ENCODE results near the gene CXCL8. TPM values are rescaled to one million over a fixed set of nuclear protein-coding genes. Genes with fewer than 3 reads are reported as not detected.
"Not testable (repeated sequence)": the region's sequence is repeated elsewhere in the genome, so short reads cannot be mapped to it uniquely, and the experiment has no call there.

Gene CXCL8
- total RNA-seq = 1 to 10 TPM; 3.8 to 4.6 TPM
- under 1 TPM in 1 of 2 donors, not detected in 1; 0.25 TPM for polyA plus RNA-seq

DNA sequence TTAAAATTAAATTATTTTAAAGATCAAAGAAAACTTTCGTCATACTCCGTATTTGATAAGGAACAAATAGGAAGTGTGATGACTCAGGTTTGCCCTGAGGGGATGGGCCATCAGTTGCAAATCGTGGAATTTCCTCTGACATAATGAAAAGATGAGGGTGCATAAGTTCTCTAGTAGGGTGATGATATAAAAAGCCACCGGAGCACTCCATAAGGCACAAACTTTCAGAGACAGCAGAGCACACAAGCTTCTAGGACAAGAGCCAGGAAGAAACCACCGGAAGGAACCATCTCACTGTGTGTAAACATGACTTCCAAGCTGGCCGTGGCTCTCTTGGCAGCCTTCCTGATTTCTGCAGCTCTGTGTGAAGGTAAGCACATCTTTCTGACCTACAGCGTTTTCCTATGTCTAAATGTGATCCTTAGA, at the start of gene CXCL8:
Gene CXCL8 (plus strand): TSS at position 217 of the 426 bp plus-strand sequence. CDS start 90 bp downstream, at position 307.
- Mint-ChIP-seq H3K27ac (no peak within 1 kb of the TSS), H3K27me3 (peaks cover 0 to 1% of the 10 kb centered on the region in 2 donors), H3K4me1 (no peaks in the 10 kb centered on the region), H3K9me3 (peaks cover 0 to 5% (median under 1%) of the 10 kb centered on the region in 8 donors), H3K36me3 (no peaks in the 10 kb centered on the region), H3K4me3 (no peak within 1 kb of the TSS)
- CTCF ChIA-PET (ENCODE audit: partially characterized antibody) = no interaction called here
- Histone ChIP-seq H3K9me3 (ENCODE audit: control insufficient read depth in 1 of 2, low read length in 2 of 2) (no peaks in the 10 kb centered on the region), H3K36me3 (ENCODE audit: insufficient read depth, low read length) (no peaks in the 10 kb centered on the region), H3K4me1 (ENCODE audit: insufficient read depth, low read length) (no peaks in the 10 kb centered on the region), H3K27me3 (ENCODE audit: insufficient read depth, low read length) (no peaks in the 10 kb centered on the region), H3K27ac (ENCODE audit: low read depth, low read length) (no peak within 1 kb of the TSS), H3K4me3 (ENCODE audit: low read length in 2 of 2) (no peak within 1 kb of the TSS)
- intact Hi-C loops (cut with micrococcal nuclease) = no loop called here
- no peak for DNase-seq
- POLR2A ChIA-PET (ENCODE audit: partially characterized antibody) = no interaction called here

DNA sequence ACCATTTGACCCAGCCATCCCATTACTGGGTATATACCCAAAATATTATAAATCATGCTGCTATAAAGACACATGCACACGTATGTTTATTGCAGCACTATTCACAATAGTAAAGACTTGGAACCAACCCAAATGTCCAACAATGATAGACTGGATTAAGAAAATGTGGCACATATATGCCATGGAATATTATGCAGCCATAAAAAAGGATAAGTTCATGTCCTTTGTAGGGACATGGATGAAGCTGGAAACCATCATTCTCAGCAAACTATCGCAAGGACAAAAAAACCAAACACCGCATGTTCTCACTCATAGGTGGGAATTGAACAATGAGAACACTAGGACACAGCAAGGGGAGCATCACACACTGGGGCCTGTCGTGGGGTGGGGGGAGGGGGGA, 49.2 kb upstream of the CXCL8 start:
- H3K4me1 ChIP-seq (ENCODE audit: insufficient read depth, low read length); H3K9me3 Mint-ChIP-seq; H3K27me3 ChIP-seq (ENCODE audit: insufficient read depth, low read length); H3K4me3 ChIP-seq (ENCODE audit: low read length in 2 of 2); H3K9me3 ChIP-seq (ENCODE audit: control insufficient read depth in 1 of 2, low read length in 2 of 2); H3K4me1 Mint-ChIP-seq; H3K4me3 Mint-ChIP-seq; POLR2A ChIA-PET (ENCODE audit: partially characterized antibody); H3K36me3 Mint-ChIP-seq; H3K36me3 ChIP-seq (ENCODE audit: insufficient read depth, low read length); DNase-seq; intact Hi-C loops (cut with micrococcal nuclease); CTCF ChIA-PET (ENCODE audit: partially characterized antibody); H3K27ac Mint-ChIP-seq; H3K27ac ChIP-seq (ENCODE audit: low read depth, low read length); H3K27me3 Mint-ChIP-seq: not testable (repeated sequence)

DNA sequence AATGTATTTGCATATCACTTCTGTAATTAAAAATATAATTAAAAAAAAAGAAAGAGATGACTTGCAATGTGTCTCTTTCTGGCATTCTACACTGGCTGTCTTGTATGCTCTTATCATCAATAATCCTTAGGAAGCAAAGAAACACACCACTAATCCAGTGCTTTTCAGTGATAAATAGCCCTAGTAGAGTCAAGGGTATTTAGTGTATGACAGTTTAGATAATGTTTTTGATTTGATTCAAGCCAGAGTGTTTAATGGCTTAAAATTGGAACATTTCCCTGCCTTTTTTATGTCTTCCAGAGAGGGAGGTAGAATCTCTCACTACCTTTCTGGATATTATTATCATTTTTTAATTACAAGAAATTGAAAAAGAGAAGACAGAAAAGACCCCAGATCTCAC, 48.6 kb upstream of the CXCL8 start:
- H3K27ac ChIP-seq (ENCODE audit: low read depth, low read length) = no peak overlapping the region
- intact Hi-C loops (cut with micrococcal nuclease) = no loop called here
- no peak for DNase-seq
- no peaks in the 10 kb centered on the region for H3K36me3 ChIP-seq (ENCODE audit: insufficient read depth, low read length)
- H3K9me3 ChIP-seq (ENCODE audit: control insufficient read depth in 1 of 2, low read length in 2 of 2) = no peaks in the 10 kb centered on the region
- Mint-ChIP-seq H3K9me3 (peaks cover 0 to 6% (median under 1%) of the 10 kb centered on the region in 8 donors), H3K27ac (no peak overlapping the region), H3K4me1 (no peaks in the 10 kb centered on the region), H3K4me3 (no peak overlapping the region), H3K27me3 (no peaks in the 10 kb centered on the region), H3K36me3 (no peaks in the 10 kb centered on the region)
- no peaks in the 10 kb centered on the region for H3K4me1 ChIP-seq (ENCODE audit: insufficient read depth, low read length)
- no peak overlapping the region for H3K4me3 ChIP-seq (ENCODE audit: low read length in 2 of 2)
- CTCF ChIA-PET (ENCODE audit: partially characterized antibody) = no interaction called here
- no peaks in the 10 kb centered on the region for H3K27me3 ChIP-seq (ENCODE audit: insufficient read depth, low read length)
- POLR2A ChIA-PET (ENCODE audit: partially characterized antibody) = no interaction called here

DNA sequence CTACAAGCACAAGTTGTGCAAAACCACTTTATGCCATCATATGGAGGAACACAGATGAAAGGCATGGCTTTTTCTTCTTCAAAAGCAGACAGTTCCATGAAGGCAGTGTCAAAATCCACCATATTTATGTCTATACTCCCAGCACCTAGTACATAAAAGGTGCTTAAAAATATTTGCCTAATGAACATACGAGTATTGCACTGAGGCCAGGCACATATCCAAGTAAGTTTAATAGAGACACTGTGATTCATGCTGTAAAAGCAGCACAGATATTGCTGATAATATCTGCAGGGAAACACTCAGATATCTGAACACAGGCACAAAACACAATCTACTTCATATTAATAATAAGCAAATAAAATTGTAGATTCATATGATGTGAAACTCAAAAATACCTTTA, 48.1 kb upstream of the CXCL8 start:
- intact Hi-C loops (cut with micrococcal nuclease) = no loop called here
- POLR2A ChIA-PET (ENCODE audit: partially characterized antibody) = no interaction called here
- Mint-ChIP-seq H3K4me1 (no peaks in the 10 kb centered on the region), H3K9me3 (peaks cover 0 to 6% (median under 1%) of the 10 kb centered on the region in 8 donors), H3K4me3 (no peak overlapping the region), H3K36me3 (no peaks in the 10 kb centered on the region), H3K27ac (no peak overlapping the region), H3K27me3 (no peaks in the 10 kb centered on the region)
- CTCF ChIA-PET (ENCODE audit: partially characterized antibody) = no interaction called here
- Histone ChIP-seq H3K4me1 (ENCODE audit: insufficient read depth, low read length) (no peaks in the 10 kb centered on the region), H3K27me3 (ENCODE audit: insufficient read depth, low read length) (no peaks in the 10 kb centered on the region), H3K4me3 (ENCODE audit: low read length in 2 of 2) (no peak overlapping the region), H3K36me3 (ENCODE audit: insufficient read depth, low read length) (no peaks in the 10 kb centered on the region), H3K9me3 (ENCODE audit: control insufficient read depth in 1 of 2, low read length in 2 of 2) (no peaks in the 10 kb centered on the region), H3K27ac (ENCODE audit: low read depth, low read length) (no peak overlapping the region)
- no peak for DNase-seq

GRCh38 chr4:73692701-73693100, 47.7 kb upstream of the CXCL8 start:
- ChIA-PET POLR2A (ENCODE audit: partially characterized antibody) (no interaction called here), CTCF (ENCODE audit: partially characterized antibody) (no interaction called here)
- no peaks in the 10 kb centered on the region for H3K36me3 Mint-ChIP-seq
- no peak overlapping the region for H3K4me3 ChIP-seq (ENCODE audit: low read length in 2 of 2)
- no peak for DNase-seq
- H3K27me3 ChIP-seq (ENCODE audit: insufficient read depth, low read length) = no peaks in the 10 kb centered on the region
- H3K36me3 ChIP-seq (ENCODE audit: insufficient read depth, low read length) = no peaks in the 10 kb centered on the region
- H3K27me3 Mint-ChIP-seq = no peaks in the 10 kb centered on the region
- H3K9me3 ChIP-seq (ENCODE audit: control insufficient read depth in 1 of 2, low read length in 2 of 2) = no peaks in the 10 kb centered on the region
- no peak overlapping the region for H3K27ac Mint-ChIP-seq
- H3K4me1 ChIP-seq (ENCODE audit: insufficient read depth, low read length) = no peaks in the 10 kb centered on the region
- no peak overlapping the region for H3K27ac ChIP-seq (ENCODE audit: low read depth, low read length)
- peaks cover 0 to 6% (median under 1%) of the 10 kb centered on the region in 8 donors for H3K9me3 Mint-ChIP-seq
- no peaks in the 10 kb centered on the region for H3K4me1 Mint-ChIP-seq
- intact Hi-C loops (cut with micrococcal nuclease) = no loop called here
- H3K4me3 Mint-ChIP-seq = no peak overlapping the region

DNA sequence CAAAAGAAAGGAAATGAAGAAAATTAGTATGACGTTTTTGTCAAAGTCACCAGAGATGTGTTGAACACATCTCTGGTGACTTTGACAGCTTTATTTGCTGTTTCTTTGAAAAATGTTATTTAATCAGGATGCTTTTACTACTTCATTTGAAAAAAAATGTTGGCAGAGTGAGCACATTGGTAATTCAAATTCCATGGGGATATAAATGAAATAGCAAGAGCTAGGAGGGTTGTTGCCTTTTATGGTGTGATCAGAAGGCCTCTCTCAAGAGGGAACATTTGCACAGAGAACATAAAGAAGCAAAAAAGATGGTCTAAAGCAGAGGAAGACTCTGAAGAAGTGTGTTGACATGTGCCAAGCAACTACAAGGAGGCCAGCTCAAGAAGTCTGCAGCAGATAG, 46.6 kb upstream of the CXCL8 start:
- Mint-ChIP-seq H3K4me3 (no peak overlapping the region), H3K36me3 (no peaks in the 10 kb centered on the region), H3K4me1 (no peaks in the 10 kb centered on the region), H3K27ac (no peak overlapping the region), H3K9me3 (peaks cover 0 to 4% (median under 1%) of the 10 kb centered on the region in 8 donors), H3K27me3 (no peaks in the 10 kb centered on the region)
- ChIA-PET POLR2A (ENCODE audit: partially characterized antibody) (no interaction called here), CTCF (ENCODE audit: partially characterized antibody) (interaction anchor here (0.6 kb wide), 1 partner anchor 40 kb away, joined by 3 read pairs; no protein-coding TSS in a partner anchor)
- H3K4me1 ChIP-seq (ENCODE audit: insufficient read depth, low read length) = no peaks in the 10 kb centered on the region
- no peaks in the 10 kb centered on the region for H3K27me3 ChIP-seq (ENCODE audit: insufficient read depth, low read length)
- no peaks in the 10 kb centered on the region for H3K36me3 ChIP-seq (ENCODE audit: insufficient read depth, low read length)
- DNase-seq = no peak
- no peak overlapping the region for H3K27ac ChIP-seq (ENCODE audit: low read depth, low read length)
- intact Hi-C loops (cut with micrococcal nuclease) = no loop called here
- no peaks in the 10 kb centered on the region for H3K9me3 ChIP-seq (ENCODE audit: control insufficient read depth in 1 of 2, low read length in 2 of 2)
- no peak overlapping the region for H3K4me3 ChIP-seq (ENCODE audit: low read length in 2 of 2)

- Mint-ChIP-seq H3K27me3 (no peaks in the 10 kb centered on the region), H3K9me3 (peaks cover 0 to 2% (median 0%) of the 10 kb centered on the region in 8 donors), H3K36me3 (no peaks in the 10 kb centered on the region), H3K4me3 (no peak overlapping the region), H3K27ac (no peak overlapping the region), H3K4me1 (no peaks in the 10 kb centered on the region)
- H3K9me3 ChIP-seq (ENCODE audit: control insufficient read depth in 1 of 2, low read length in 2 of 2) = no peaks in the 10 kb centered on the region
- H3K27ac ChIP-seq (ENCODE audit: low read depth, low read length) = no peak overlapping the region
- no peak for DNase-seq
- intact Hi-C loops (cut with micrococcal nuclease) = no loop called here
- no peaks in the 10 kb centered on the region for H3K36me3 ChIP-seq (ENCODE audit: insufficient read depth, low read length)
- no peaks in the 10 kb centered on the region for H3K27me3 ChIP-seq (ENCODE audit: insufficient read depth, low read length)
- POLR2A ChIA-PET (ENCODE audit: partially characterized antibody) = no interaction called here
- CTCF ChIA-PET (ENCODE audit: partially characterized antibody) = no interaction called here
- H3K4me3 ChIP-seq (ENCODE audit: low read length in 2 of 2) = no peak overlapping the region
- no peaks in the 10 kb centered on the region for H3K4me1 ChIP-seq (ENCODE audit: insufficient read depth, low read length)
These were observed 42.2 kb upstream of the CXCL8 start for GRCh38 chr4:73698217-73698616.

DNA sequence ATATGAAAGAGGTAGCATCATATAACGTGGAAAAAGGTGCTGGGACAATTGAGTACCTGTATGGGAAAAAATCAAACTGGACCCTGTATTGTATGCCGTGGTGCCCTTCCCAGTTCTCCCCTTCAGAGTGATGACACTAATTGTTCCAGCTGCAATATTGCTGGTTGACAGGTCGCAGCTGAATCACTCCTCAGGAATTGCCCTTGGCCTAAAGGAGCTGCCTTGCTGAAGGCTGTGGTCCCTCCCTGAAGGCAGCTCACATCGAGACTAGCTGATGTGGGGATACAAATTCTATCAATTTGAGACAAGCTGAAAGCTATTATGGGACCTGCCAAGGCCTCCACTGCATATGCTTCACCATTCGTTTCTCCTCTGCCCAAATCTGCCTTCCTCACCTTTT, 39.3 kb upstream of the CXCL8 start:
- Histone ChIP-seq H3K9me3 (ENCODE audit: control insufficient read depth in 1 of 2, low read length in 2 of 2) (no peaks in the 10 kb centered on the region), H3K4me1 (ENCODE audit: insufficient read depth, low read length) (no peaks in the 10 kb centered on the region), H3K4me3 (ENCODE audit: low read length in 2 of 2) (no peak overlapping the region), H3K27me3 (ENCODE audit: insufficient read depth, low read length) (no peaks in the 10 kb centered on the region), H3K27ac (ENCODE audit: low read depth, low read length) (no peak overlapping the region), H3K36me3 (ENCODE audit: insufficient read depth, low read length) (no peaks in the 10 kb centered on the region)
- H3K4me3 Mint-ChIP-seq = no peak overlapping the region
- no peaks in the 10 kb centered on the region for H3K4me1 Mint-ChIP-seq
- ChIA-PET CTCF (ENCODE audit: partially characterized antibody) (no interaction called here), POLR2A (ENCODE audit: partially characterized antibody) (no interaction called here)
- intact Hi-C loops (cut with micrococcal nuclease) = no loop called here
- no peaks in the 10 kb centered on the region for H3K36me3 Mint-ChIP-seq
- DNase-seq = peak in 1 of 5 donors; percentile 25
- no peak overlapping the region for H3K27ac Mint-ChIP-seq
- no peaks in the 10 kb centered on the region for H3K27me3 Mint-ChIP-seq
- peaks cover 0 to 2% (median under 1%) of the 10 kb centered on the region in 8 donors for H3K9me3 Mint-ChIP-seq
